ENCODE data around the gene GARRE1. TPM values are rescaled to one million over a fixed set of nuclear protein-coding genes. Genes with fewer than 3 reads are reported as not detected.
"Not testable (repeated sequence)": the region's sequence is repeated elsewhere in the genome, so short reads cannot be mapped to it uniquely, and the experiment has no call there.

The GARRE1 gene
- total RNA-seq, 1 donor from 2014 or later, result 20.1 TPM

- peaks cover 13% of the 10 kb centered on the region for H3K4me1 ChIP-seq (ENCODE audit: insufficient read depth, low read length)
- no peak overlapping the region for H3K27ac Mint-ChIP-seq (ENCODE audit: unreplicated experiment)
- peaks cover 3% of the 10 kb centered on the region for H3K79me2 ChIP-seq (ENCODE audit: insufficient read depth, low read length)
- peaks cover 65% of the 10 kb centered on the region for H4K20me1 ChIP-seq (ENCODE audit: insufficient read depth, low read length)
- peaks cover 31% of the 10 kb centered on the region for H3K36me3 ChIP-seq (ENCODE audit: insufficient read depth, low read length)
- no peak overlapping the region for H3K9ac ChIP-seq (ENCODE audit: low read length)
- TF ChIP-seq CTCF (IDR thresholded peaks at IDR 0.05; ENCODE audit: insufficient read depth, low read depth, low read length) (no peak), EZH2 (IDR thresholded peaks at IDR 0.05; ENCODE audit: insufficient read depth, low read length) (no peak)
- no peak overlapping the region for H3K4me3 ChIP-seq (ENCODE audit: insufficient read depth, low read depth, low read length)
- H3K9me3 ChIP-seq (ENCODE audit: insufficient read depth, low read depth, low read length), result no peaks in the 10 kb centered on the region
- FAIRE-seq (no peak), DNase-seq (ENCODE audit: low read depth) (no peak)
- no peaks in the 10 kb centered on the region for H3K27me3 ChIP-seq (ENCODE audit: insufficient read depth, low read length)
- no peak overlapping the region for H3K4me2 ChIP-seq (ENCODE audit: low read length)
- peaks cover 11% of the 10 kb centered on the region for H3K4me1 Mint-ChIP-seq (ENCODE audit: low read depth, unreplicated experiment)
- no peak overlapping the region for H3K27ac ChIP-seq (ENCODE audit: low read depth, low read length)
- H3K4me3 Mint-ChIP-seq (ENCODE audit: unreplicated experiment), result no peak overlapping the region
- H3K27me3 Mint-ChIP-seq (ENCODE audit: low read depth, unreplicated experiment), result no peaks in the 10 kb centered on the region
- peaks cover 9% of the 10 kb centered on the region for H3K36me3 Mint-ChIP-seq (ENCODE audit: low read depth, unreplicated experiment)
- no peak overlapping the region for H2AFZ ChIP-seq (ENCODE audit: low read depth, low read length)
- H3K9me3 Mint-ChIP-seq (ENCODE audit: unreplicated experiment), result no peaks in the 10 kb centered on the region
Measured at GRCh38 chr19:34214040-34214439, 40.3 kb upstream of the GARRE1 start.

- H4K20me1 ChIP-seq (ENCODE audit: insufficient read depth, low read length), result peaks cover 69% of the 10 kb centered on the region
- peaks cover 14% of the 10 kb centered on the region for H3K4me1 Mint-ChIP-seq (ENCODE audit: low read depth, unreplicated experiment)
- no peaks in the 10 kb centered on the region for H3K27me3 Mint-ChIP-seq (ENCODE audit: low read depth, unreplicated experiment)
- peaks cover 30% of the 10 kb centered on the region for H3K36me3 ChIP-seq (ENCODE audit: insufficient read depth, low read length)
- no peak overlapping the region for H3K4me3 Mint-ChIP-seq (ENCODE audit: unreplicated experiment)
- no peak overlapping the region for H3K27ac Mint-ChIP-seq (ENCODE audit: unreplicated experiment)
- H3K4me3 ChIP-seq (ENCODE audit: insufficient read depth, low read depth, low read length), result no peak overlapping the region
- no peaks in the 10 kb centered on the region for H3K27me3 ChIP-seq (ENCODE audit: insufficient read depth, low read length)
- H3K9me3 Mint-ChIP-seq (ENCODE audit: unreplicated experiment), result no peaks in the 10 kb centered on the region
- DNase-seq (ENCODE audit: low read depth) (no peak), FAIRE-seq (no peak)
- no peak overlapping the region for H3K4me2 ChIP-seq (ENCODE audit: low read length)
- H3K9me3 ChIP-seq (ENCODE audit: insufficient read depth, low read depth, low read length), result no peaks in the 10 kb centered on the region
- H3K27ac ChIP-seq (ENCODE audit: low read depth, low read length), result no peak overlapping the region
- H3K4me1 ChIP-seq (ENCODE audit: insufficient read depth, low read length), result peaks cover 13% of the 10 kb centered on the region
- peaks cover 9% of the 10 kb centered on the region for H3K36me3 Mint-ChIP-seq (ENCODE audit: low read depth, unreplicated experiment)
- H2AFZ ChIP-seq (ENCODE audit: low read depth, low read length), result no peak overlapping the region
- peaks cover 5% of the 10 kb centered on the region for H3K79me2 ChIP-seq (ENCODE audit: insufficient read depth, low read length)
- no peak overlapping the region for H3K9ac ChIP-seq (ENCODE audit: low read length)
- TF ChIP-seq CTCF (IDR thresholded peaks at IDR 0.05; ENCODE audit: insufficient read depth, low read depth, low read length) (no peak), EZH2 (IDR thresholded peaks at IDR 0.05; ENCODE audit: insufficient read depth, low read length) (no peak)
Measured at GRCh38 chr19:34215006-34215665, 39.2 kb upstream of the GARRE1 start.

GRCh38 chr19:34215666-34216038 lies 38.7 kb upstream of the GARRE1 start:
- Mint-ChIP-seq H3K36me3 (ENCODE audit: low read depth, unreplicated experiment) (peaks cover 12% of the 10 kb centered on the region), H3K27ac (ENCODE audit: unreplicated experiment) (no peak overlapping the region), H3K9me3 (ENCODE audit: unreplicated experiment) (no peaks in the 10 kb centered on the region), H3K4me1 (ENCODE audit: low read depth, unreplicated experiment) (peaks cover 16% of the 10 kb centered on the region), H3K27me3 (ENCODE audit: low read depth, unreplicated experiment) (no peaks in the 10 kb centered on the region), H3K4me3 (ENCODE audit: unreplicated experiment) (no peak overlapping the region)
- H3K27ac ChIP-seq (ENCODE audit: low read depth, low read length), result no peak overlapping the region
- no peaks in the 10 kb centered on the region for H3K9me3 ChIP-seq (ENCODE audit: insufficient read depth, low read depth, low read length)
- H3K9ac ChIP-seq (ENCODE audit: low read length), result no peak overlapping the region
- FAIRE-seq (no peak), DNase-seq (ENCODE audit: low read depth) (no peak)
- no peak overlapping the region for H3K4me3 ChIP-seq (ENCODE audit: insufficient read depth, low read depth, low read length)
- H2AFZ ChIP-seq (ENCODE audit: low read depth, low read length), result no peak overlapping the region
- H4K20me1 ChIP-seq (ENCODE audit: insufficient read depth, low read length), result peaks cover 70% of the 10 kb centered on the region
- H3K79me2 ChIP-seq (ENCODE audit: insufficient read depth, low read length), result peaks cover 9% of the 10 kb centered on the region
- H3K4me2 ChIP-seq (ENCODE audit: low read length), result no peak overlapping the region
- peaks cover 13% of the 10 kb centered on the region for H3K4me1 ChIP-seq (ENCODE audit: insufficient read depth, low read length)
- no peaks in the 10 kb centered on the region for H3K27me3 ChIP-seq (ENCODE audit: insufficient read depth, low read length)
- H3K36me3 ChIP-seq (ENCODE audit: insufficient read depth, low read length), result peaks cover 32% of the 10 kb centered on the region
- TF ChIP-seq CTCF (IDR thresholded peaks at IDR 0.05; ENCODE audit: insufficient read depth, low read depth, low read length) (no peak), EZH2 (IDR thresholded peaks at IDR 0.05; ENCODE audit: insufficient read depth, low read length) (no peak)

GRCh38 chr19:34216745-34217219 lies 37.6 kb upstream of the GARRE1 start:
- not testable (repeated sequence) for H3K27me3 Mint-ChIP-seq (ENCODE audit: low read depth, unreplicated experiment); H3K4me3 ChIP-seq (ENCODE audit: insufficient read depth, low read depth, low read length); H3K9ac ChIP-seq (ENCODE audit: low read length); DNase-seq (ENCODE audit: low read depth); H3K27me3 ChIP-seq (ENCODE audit: insufficient read depth, low read length); H3K9me3 Mint-ChIP-seq (ENCODE audit: unreplicated experiment); H3K9me3 ChIP-seq (ENCODE audit: insufficient read depth, low read depth, low read length); FAIRE-seq; H3K4me3 Mint-ChIP-seq (ENCODE audit: unreplicated experiment); H3K27ac Mint-ChIP-seq (ENCODE audit: unreplicated experiment); H3K4me2 ChIP-seq (ENCODE audit: low read length); H2AFZ ChIP-seq (ENCODE audit: low read depth, low read length); H3K27ac ChIP-seq (ENCODE audit: low read depth, low read length)
- Histone ChIP-seq H3K4me1 (ENCODE audit: insufficient read depth, low read length) (peaks cover 13% of the 10 kb centered on the region), H4K20me1 (ENCODE audit: insufficient read depth, low read length) (peaks cover 76% of the 10 kb centered on the region), H3K36me3 (ENCODE audit: insufficient read depth, low read length) (peaks cover 36% of the 10 kb centered on the region), H3K79me2 (ENCODE audit: insufficient read depth, low read length) (peaks cover 11% of the 10 kb centered on the region)
- peaks cover 16% of the 10 kb centered on the region for H3K4me1 Mint-ChIP-seq (ENCODE audit: low read depth, unreplicated experiment)
- peaks cover 15% of the 10 kb centered on the region for H3K36me3 Mint-ChIP-seq (ENCODE audit: low read depth, unreplicated experiment)
